Suprapubic skin (tissue), 4 donors: Measurements from ENCODE around the gene OXER1. TPM values are rescaled to one million over a fixed set of nuclear protein-coding genes. Genes with fewer than 3 reads are reported as not detected.

Experiments used
- DNase-seq, 2 donors: peaks; one replicate each; pipeline ENCODE4 v3.0.0-alpha.2; 2019; ENCODE audit warnings: low spot score in 2 of 2
- H3K27ac ChIP-seq: fragments of 200-600 bp; sonication (generic); one replicate; pipeline ENCODE4 v1.5.1; 2019
- H3K27me3 ChIP-seq: fragments of 200-600 bp; sonication (generic); one replicate; pipeline ENCODE4 v1.5.1; 2019
- H3K36me3 ChIP-seq: fragments of 200-600 bp; sonication (generic); one replicate; pipeline ENCODE4 v1.5.1; 2019
- H3K4me1 ChIP-seq: fragments of 200-600 bp; sonication (generic); one replicate; pipeline ENCODE4 v1.5.1; 2019
- H3K4me3 ChIP-seq: fragments of 200-600 bp; sonication (generic); one replicate; pipeline ENCODE4 v1.5.1; 2019; ENCODE audit warnings: mild to moderate bottlenecking
- H3K9me3 ChIP-seq: fragments of 200-600 bp; sonication (generic); one replicate; pipeline ENCODE4 v1.5.1; 2019
- EP300 ChIP-seq: sonication (generic); formaldehyde crosslinking; IDR thresholded peaks from one replicate; pipeline ENCODE4 v1.6.1; 2017; ENCODE audit warnings: antibody characterized with exemption
- POLR2A ChIP-seq, 2 donors: fragments of 450-650 bp; IDR thresholded peaks; one replicate each; pipeline ENCODE4 v1.6.1; 2017; ENCODE audit warnings: antibody characterized with exemption in 2 of 2, mild to moderate bottlenecking in 2 of 2, moderate library complexity in 2 of 2
- POLR2AphosphoS5 ChIP-seq, 3 donors: sonication (generic); formaldehyde crosslinking; IDR thresholded peaks; one replicate each; pipeline ENCODE4 v1.6.1; 2017; ENCODE audit warnings: antibody characterized with exemption in 3 of 3
- WGBS: methylation state at CpG from one replicate; pipeline ENCODE4 v1.1.5; 2018; 5-methylcytosine and 5-hydroxymethylcytosine counted together
- total RNA-seq, 4 donors: library from RNA; depleted of rRNA; stranded (reverse); fragments of >200 nt; gene quantifications; one replicate each; pipeline ENCODE4 v1.1.0, GENCODE V29; 2016
- TF ChIP-seq, protein P1 (sequence below), 2 donors: fragments of 200-600 bp in 1 of 2; fragments of 450-650 bp in 1 of 2; sonication (generic) in 1 of 2; IDR thresholded peaks; one replicate each; pipeline ENCODE4 v1.5.1; 2016 to 2019; ENCODE audit warnings: antibody characterized with exemption in 2 of 2, mild to moderate bottlenecking in 1 of 2, moderate library complexity in 1 of 2

OXER1 gene
- total RNA-seq, 4 donors from 2014 or later, result 0.76 to 3.9 (median 2.1) TPM

DNA sequence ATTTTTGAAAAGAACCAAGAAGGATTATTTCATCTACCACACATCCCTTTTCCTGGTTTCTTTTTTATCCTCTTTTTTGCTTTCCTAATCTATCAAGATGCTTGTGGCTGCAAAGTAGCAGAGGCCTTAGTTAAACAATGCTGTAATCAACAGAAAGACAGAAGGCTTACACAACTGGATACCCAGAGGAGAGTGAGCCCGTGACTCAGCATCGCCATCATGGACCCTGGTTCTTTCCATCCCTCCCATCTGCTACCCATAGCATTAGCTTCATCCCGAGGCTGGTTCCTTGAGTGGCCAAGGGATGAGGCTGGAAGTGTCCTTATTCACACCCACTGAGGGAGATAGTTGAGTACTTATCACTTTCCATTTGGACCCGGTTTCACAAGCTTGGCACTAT, 35.9 kb upstream of the OXER1 start:
- no peaks in the 10 kb centered on the region for H3K27me3 ChIP-seq
- peaks cover 13% of the 10 kb centered on the region for H3K4me1 ChIP-seq
- 79% methylated on average over 4 of the region's 4 CpGs for WGBS
- no peaks in the 10 kb centered on the region for H3K36me3 ChIP-seq
- TF ChIP-seq POLR2AphosphoS5 (IDR thresholded peaks at IDR 0.05) (no peak), EP300 (no peak), POLR2A (IDR thresholded peaks at IDR 0.05) (no peak)
- TF ChIP-seq, protein P1, sequence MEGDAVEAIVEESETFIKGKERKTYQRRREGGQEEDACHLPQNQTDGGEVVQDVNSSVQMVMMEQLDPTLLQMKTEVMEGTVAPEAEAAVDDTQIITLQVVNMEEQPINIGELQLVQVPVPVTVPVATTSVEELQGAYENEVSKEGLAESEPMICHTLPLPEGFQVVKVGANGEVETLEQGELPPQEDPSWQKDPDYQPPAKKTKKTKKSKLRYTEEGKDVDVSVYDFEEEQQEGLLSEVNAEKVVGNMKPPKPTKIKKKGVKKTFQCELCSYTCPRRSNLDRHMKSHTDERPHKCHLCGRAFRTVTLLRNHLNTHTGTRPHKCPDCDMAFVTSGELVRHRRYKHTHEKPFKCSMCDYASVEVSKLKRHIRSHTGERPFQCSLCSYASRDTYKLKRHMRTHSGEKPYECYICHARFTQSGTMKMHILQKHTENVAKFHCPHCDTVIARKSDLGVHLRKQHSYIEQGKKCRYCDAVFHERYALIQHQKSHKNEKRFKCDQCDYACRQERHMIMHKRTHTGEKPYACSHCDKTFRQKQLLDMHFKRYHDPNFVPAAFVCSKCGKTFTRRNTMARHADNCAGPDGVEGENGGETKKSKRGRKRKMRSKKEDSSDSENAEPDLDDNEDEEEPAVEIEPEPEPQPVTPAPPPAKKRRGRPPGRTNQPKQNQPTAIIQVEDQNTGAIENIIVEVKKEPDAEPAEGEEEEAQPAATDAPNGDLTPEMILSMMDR (IDR thresholded peaks at IDR 0.05), result no peak
- no peak for DNase-seq
- H3K27ac ChIP-seq, result no peak overlapping the region
- no peak overlapping the region for H3K4me3 ChIP-seq
- H3K9me3 ChIP-seq, result no peaks in the 10 kb centered on the region

DNA sequence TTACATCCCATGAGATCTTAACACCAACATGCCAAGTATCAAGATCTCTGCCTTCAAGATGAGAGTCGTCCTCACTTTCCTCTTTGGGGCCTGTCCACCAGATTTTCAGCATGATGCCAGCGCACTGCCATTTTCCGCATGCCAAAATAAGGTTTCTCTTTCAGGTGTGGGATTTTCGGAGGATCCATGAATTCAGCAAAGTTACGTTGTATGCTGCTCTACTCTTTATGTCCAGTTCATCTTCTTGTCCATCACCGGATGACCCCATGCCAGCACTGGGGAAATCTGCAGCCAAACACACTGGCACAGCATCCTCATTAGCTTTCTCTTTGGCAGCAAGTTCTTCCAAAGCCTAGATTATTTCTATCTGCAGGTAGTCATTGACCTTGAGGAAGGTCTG, 33.3 kb upstream of the OXER1 start:
- peaks cover 21% of the 10 kb centered on the region for H3K4me1 ChIP-seq
- no peaks in the 10 kb centered on the region for H3K27me3 ChIP-seq
- no peak overlapping the region for H3K4me3 ChIP-seq
- no peak overlapping the region for H3K27ac ChIP-seq
- DNase-seq, result no peak
- H3K9me3 ChIP-seq, result no peaks in the 10 kb centered on the region
- 84% methylated on average over 6 of the region's 6 CpGs for WGBS
- no peaks in the 10 kb centered on the region for H3K36me3 ChIP-seq
- TF ChIP-seq POLR2AphosphoS5 (IDR thresholded peaks at IDR 0.05) (no peak), EP300 (no peak), POLR2A (IDR thresholded peaks at IDR 0.05) (no peak)
- TF ChIP-seq, protein P1 (IDR thresholded peaks at IDR 0.05), result no peak

DNA sequence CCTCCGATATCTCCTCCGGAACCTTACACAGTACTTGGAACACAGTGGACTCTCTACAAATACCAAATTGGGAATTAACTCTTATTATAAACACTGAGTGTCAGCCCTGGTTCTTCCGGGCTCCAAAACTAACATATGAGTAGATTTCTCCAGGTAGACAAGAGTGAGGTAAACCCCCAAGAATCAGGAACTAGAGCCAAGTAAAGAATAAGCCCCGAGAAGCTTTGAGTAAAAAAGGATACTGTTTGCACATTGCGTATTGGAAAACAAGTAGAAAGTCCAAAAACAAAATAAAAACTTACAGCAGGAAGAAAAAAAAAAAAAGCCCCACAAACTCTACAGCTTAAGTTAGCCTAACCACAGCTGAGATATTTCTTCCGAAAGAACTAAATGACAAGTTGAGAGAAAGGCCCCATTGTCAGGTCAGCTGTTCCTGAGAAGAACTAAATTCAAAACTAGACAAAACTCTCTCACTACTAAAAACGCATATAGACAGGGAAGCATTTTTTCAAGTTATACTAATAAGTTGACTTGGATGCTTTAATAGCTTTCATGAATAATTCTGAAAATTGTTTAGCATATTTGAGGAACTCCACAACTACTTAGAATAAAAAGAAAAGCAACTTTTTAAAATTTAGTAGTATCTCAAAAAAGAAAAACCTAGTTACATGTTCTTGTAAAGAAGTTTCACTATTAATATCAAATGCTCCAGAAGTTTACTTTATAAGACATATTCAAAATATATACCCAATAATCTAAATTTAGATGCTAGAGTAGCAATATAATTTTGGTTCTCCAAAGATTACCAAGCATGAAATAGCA, 32.7 kb upstream of the OXER1 start:
- no peaks in the 10 kb centered on the region for H3K36me3 ChIP-seq
- TF ChIP-seq, protein P1 (IDR thresholded peaks at IDR 0.05), result no peak
- TF ChIP-seq EP300, result no peak
- no peak for TF ChIP-seq POLR2A (IDR thresholded peaks at IDR 0.05)
- TF ChIP-seq POLR2AphosphoS5 (IDR thresholded peaks at IDR 0.05), result no peak
- H3K27me3 ChIP-seq, result no peaks in the 10 kb centered on the region
- H3K4me3 ChIP-seq, result no peak overlapping the region
- peaks cover 27% of the 10 kb centered on the region for H3K4me1 ChIP-seq
- H3K27ac ChIP-seq, result no peak overlapping the region
- H3K9me3 ChIP-seq, result no peaks in the 10 kb centered on the region
- DNase-seq, result no peak
- 73% methylated on average over 7 of the region's 7 CpGs for WGBS

DNA sequence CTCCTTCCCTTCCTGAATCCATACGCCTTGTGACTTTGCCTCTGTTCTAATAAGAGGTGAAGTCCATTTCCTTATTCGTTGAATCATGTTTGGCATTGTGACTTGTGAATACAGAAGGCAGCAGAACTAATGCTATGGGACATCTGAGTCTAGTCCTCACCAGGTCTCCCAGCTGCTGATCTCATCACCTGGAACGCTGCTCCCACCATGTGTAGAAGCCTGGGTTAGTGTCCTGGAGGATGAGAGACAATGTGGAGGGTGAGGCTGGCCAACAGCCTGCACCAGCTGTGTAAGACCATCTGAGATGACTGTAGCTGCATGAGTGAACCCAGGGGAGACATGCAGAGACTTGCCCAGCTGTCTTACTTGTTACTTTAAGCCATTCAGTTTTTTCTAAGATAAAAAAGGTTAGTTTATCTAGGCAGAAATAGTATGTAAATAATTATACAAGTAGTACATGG, 31.9 kb upstream of the OXER1 start:
- 48% methylated on average over 3 of the region's 3 CpGs for WGBS
- DNase-seq, result no peak

DNA sequence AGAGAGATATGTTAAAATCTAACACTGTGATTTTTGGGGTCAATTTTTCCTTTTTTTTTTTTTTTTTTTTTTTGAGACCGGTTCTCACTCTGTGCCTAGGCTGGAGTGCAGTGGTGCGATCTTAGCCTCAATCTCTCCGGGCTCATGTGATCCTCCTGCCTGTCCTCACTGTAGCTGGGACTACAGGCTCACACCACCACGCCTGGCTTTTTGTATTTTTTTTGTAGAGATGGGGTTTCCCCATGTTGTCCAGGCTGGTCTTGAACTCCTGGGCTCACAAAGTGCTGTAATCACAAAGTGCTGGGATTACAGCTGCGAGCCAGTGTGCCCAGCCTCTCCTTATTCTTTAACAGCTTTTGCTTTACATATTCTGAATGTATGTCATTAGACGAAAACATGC, 31.3 kb upstream of the OXER1 start:
- Histone ChIP-seq H3K36me3 (no peaks in the 10 kb centered on the region), H3K27ac (no peak overlapping the region), H3K27me3 (no peaks in the 10 kb centered on the region), H3K4me1 (peaks cover 24% of the 10 kb centered on the region), H3K4me3 (no peak overlapping the region), H3K9me3 (no peaks in the 10 kb centered on the region)
- DNase-seq, result no peak
- 79% methylated on average over 6 of the region's 6 CpGs for WGBS
- TF ChIP-seq POLR2AphosphoS5 (IDR thresholded peaks at IDR 0.05) (no peak), EP300 (no peak), POLR2A (IDR thresholded peaks at IDR 0.05) (no peak)
- TF ChIP-seq, protein P1 (IDR thresholded peaks at IDR 0.05), result no peak

More for the DNA sequence above, 31.9 kb upstream of the OXER1 start:
- Histone ChIP-seq H3K4me1 (peaks cover 25% of the 10 kb centered on the region), H3K27ac (no peak overlapping the region), H3K36me3 (no peaks in the 10 kb centered on the region), H3K9me3 (no peaks in the 10 kb centered on the region), H3K27me3 (no peaks in the 10 kb centered on the region), H3K4me3 (no peak overlapping the region)
- TF ChIP-seq EP300, result no peak
- TF ChIP-seq POLR2AphosphoS5 (IDR thresholded peaks at IDR 0.05), result no peak
- TF ChIP-seq, protein P1 (IDR thresholded peaks at IDR 0.05), result no peak
- no peak for TF ChIP-seq POLR2A (IDR thresholded peaks at IDR 0.05)
